HCT116 (cell line): ENCODE data around the gene CHMP2A. TPM values are rescaled to one million over a fixed set of nuclear protein-coding genes. Genes with fewer than 3 reads are reported as not detected.

Source experiments
- ATAC-seq: fragments of 200-7000 bp; cut with Tn5 transposase; 2 replicates; pipeline ENCODE4 v1.9.1; 2020; ENCODE audit warnings: mild to moderate bottlenecking, moderate library complexity
- BruUV-seq: library from RNA; stranded (reverse); fragments of 400-500 nt; replicated peaks from 2 replicates; lab custom pipeline; 2021; lab: Mats Ljungman, UMichigan
- CTCF ChIA-PET: fragments of 300-600 bp; sonication (Branson Sonifier 250); formaldehyde crosslinking; loops from one replicate; lab custom pipeline; 2021; ENCODE audit warnings: antibody characterized with exemption; lab: Charles Lee
- POLR2A ChIA-PET: fragments of 300-600, 350-600 bp; sonication (Branson Sonifier 250); formaldehyde crosslinking; loops from one replicate; lab custom pipeline; 2021; ENCODE audit warnings: antibody characterized with exemption; lab: Charles Lee
- RAD21 ChIA-PET, 2 experiments: fragments of 300-600 bp; sonication (Branson Sonifier 250); formaldehyde crosslinking; loops; one replicate each; lab custom pipeline; 2023; ENCODE audit warnings: low total read pairs in 2 of 2; ENCODE audit not compliant: uncharacterized antibody in 2 of 2, unreplicated experiment in 2 of 2, low non-redundant PET in 1 of 2; lab: Charles Lee
- DNase-seq: peaks from one replicate; pipeline ENCODE4 v3.0.0-alpha.2; 2010; ENCODE audit warnings: low read depth, low spot score
- H2AFZ ChIP-seq: fragments of 200-600 bp; shearing (Covaris generic), sonication (generic); 2 replicates; pipeline ENCODE4 v1.6.1; 2017; ENCODE audit warnings: low read depth, mixed run types, mixed read lengths, antibody characterized with exemption, low read length; ENCODE audit not compliant: poor library complexity, severe bottlenecking
- H3K27ac ChIP-seq: 2 replicates; pipeline ENCODE4 v1.5.1; 2012; ENCODE audit warnings: low read depth, low read length
- H3K27me3 ChIP-seq: fragments of 200-600 bp; sonication (generic); 2 replicates; pipeline ENCODE4 v1.6.1; 2016; ENCODE audit warnings: mixed run types, low read length, mixed read lengths; ENCODE audit not compliant: insufficient read depth
- H3K36me3 ChIP-seq, 2 experiments: fragments of 200-500 bp in 1 of 2; fragments of 200-600 bp in 1 of 2; sonication (Bioruptor generic) in 1 of 2; sonication (generic) in 1 of 2; 2 replicates each; pipeline versions ENCODE4 v1.5.1 to v1.6.1; 2014 to 2016; ENCODE audit warnings: low read length in 2 of 2, inconsistent platforms in 1 of 2, mixed read lengths in 1 of 2, mixed run types in 1 of 2; ENCODE audit not compliant: insufficient read depth in 2 of 2, control insufficient read depth in 1 of 2
- H3K4me1 ChIP-seq, 2 experiments: fragments of 200-600 bp in 1 of 2; sonication (generic) in 1 of 2; 2 replicates each; pipeline versions ENCODE4 v1.5.1 to v1.6.1; 2012 to 2017; ENCODE audit warnings: low read length in 2 of 2, inconsistent platforms in 1 of 2, mild to moderate bottlenecking in 1 of 2, mixed read lengths in 1 of 2, mixed run types in 1 of 2, moderate library complexity in 1 of 2; ENCODE audit not compliant: insufficient read depth in 2 of 2, control insufficient read depth in 1 of 2
- H3K4me2 ChIP-seq: fragments of 200-600 bp; sonication (generic); 2 replicates; pipeline ENCODE4 v1.6.1; 2017; ENCODE audit warnings: mixed run types, low read length, mixed read lengths
- H3K4me3 ChIP-seq, 2 experiments: fragments of 200-600 bp in 1 of 2; sonication (generic) in 1 of 2; replicated peaks in 1 of 2; 2 replicates each; pipeline ENCODE4 v1.5.1; 2011 to 2016; ENCODE audit warnings: low read length in 2 of 2, control low read depth in 1 of 2, low read depth in 1 of 2, mild to moderate bottlenecking in 1 of 2, mixed read lengths in 1 of 2, mixed run types in 1 of 2
- H3K79me2 ChIP-seq: fragments of 200-600 bp; sonication (generic); 2 replicates; pipeline ENCODE4 v1.6.1; 2017; ENCODE audit warnings: mild to moderate bottlenecking, mixed run types, low read length, moderate library complexity, mixed read lengths; ENCODE audit not compliant: insufficient read depth
- H3K9ac ChIP-seq: fragments of 200-600 bp; sonication (generic); 2 replicates; pipeline ENCODE4 v1.6.1; 2016; ENCODE audit warnings: low read length, mixed read lengths
- H3K9me2 ChIP-seq: fragments of 200-600 bp; sonication (generic), shearing (Covaris generic); 2 replicates; pipeline ENCODE4 v1.6.1; 2017; ENCODE audit warnings: mixed run types, mild to moderate bottlenecking, moderate library complexity; ENCODE audit not compliant: insufficient read depth
- H3K9me3 ChIP-seq, 2 experiments: fragments of 200-500 bp in 1 of 2; fragments of 200-600 bp in 1 of 2; sonication (Bioruptor generic) in 1 of 2; sonication (generic) in 1 of 2; 2 replicates each; pipeline ENCODE4 v1.6.1; 2014 to 2017; ENCODE audit warnings: low read length in 2 of 2, mixed read lengths in 2 of 2, inconsistent platforms in 1 of 2, low read depth in 1 of 2, mild to moderate bottlenecking in 1 of 2, mixed run types in 1 of 2, moderate library complexity in 1 of 2; ENCODE audit not compliant: control insufficient read depth in 1 of 2, insufficient read depth in 1 of 2
- H4K20me1 ChIP-seq: fragments of 200-600 bp; sonication (generic), shearing (Covaris generic); 2 replicates; pipeline ENCODE4 v1.6.1; 2017; ENCODE audit warnings: mixed run types, mild to moderate bottlenecking, moderate library complexity; ENCODE audit not compliant: insufficient read depth
- ATF3 ChIP-seq: IDR thresholded peaks from 2 replicates; pipeline ENCODE4 v1.6.1; 2012
- EGR1 ChIP-seq: IDR thresholded peaks from 2 replicates; pipeline ENCODE4 v1.6.1; 2012; ENCODE audit warnings: low read depth
- ELF1 ChIP-seq: IDR thresholded peaks from 2 replicates; pipeline ENCODE4 v1.6.1; 2012; ENCODE audit warnings: low read depth, borderline replicate concordance
- MAX ChIP-seq: IDR thresholded peaks from 2 replicates; pipeline ENCODE4 v1.6.1; 2012
- POLR2A ChIP-seq: IDR thresholded peaks from 2 replicates; pipeline ENCODE4 v1.7.0; 2011; ENCODE audit warnings: borderline replicate concordance; ENCODE audit not compliant: insufficient read depth, insufficient read length; ENCODE audit errors: extremely low read depth
- REST ChIP-seq: IDR thresholded peaks from 2 replicates; pipeline ENCODE4 v1.6.1; 2012; ENCODE audit warnings: low read depth
- SIN3A ChIP-seq: IDR thresholded peaks from 2 replicates; pipeline ENCODE4 v1.6.1; 2012; ENCODE audit warnings: low read depth
- TCF7L2 ChIP-seq: IDR thresholded peaks from 2 replicates; pipeline ENCODE4 v1.7.0; 2011; ENCODE audit warnings: borderline replicate concordance, inconsistent platforms; ENCODE audit not compliant: insufficient read depth, insufficient read length; ENCODE audit errors: extremely low read depth
- ZFX ChIP-seq: fragments of 450-650 bp; IDR thresholded peaks from 2 replicates; pipeline ENCODE4 v1.6.1; 2017
- intact Hi-C: fragments of 100-400 bp; cut with micrococcal nuclease; formaldehyde crosslinking; loops from 2 replicates; pipeline ENCODE4 v1.10.0; 2022
- total RNA-seq: library from RNA; stranded (reverse); gene quantifications from one replicate; pipeline ENCODE4 v1.2.1, GENCODE V29; 2021; ENCODE audit not compliant: unreplicated experiment

The CHMP2A gene
- total RNA-seq, 1 experiment from 2014 or later = 125 TPM

- TF ChIP-seq REST (no peak), ELF1 (no peak; the same call in 1 of the 2 replicates), MAX (no peak; the same call in 1 of the 2 replicates), ZFX (peak; percentile 60; the same call in 1 of the 2 replicates), EGR1 (no peak), TCF7L2 (no peak), SIN3A (peak; percentile 26; the same call in 1 of the 2 replicates), ATF3 (no peak)
- TF ChIP-seq, all 23 proteins: peak for 7
Observed at GRCh38 chr19:58575183-58576041, 20.5 kb upstream of the CHMP2A start (continued).

- Histone ChIP-seq H3K4me3 (peak overlapping the region; percentile 78 to 86), H3K9me3 (no peaks in the 10 kb centered on the region), H3K4me2 (peak overlapping the region; percentile 100), H3K9me2 (no peaks in the 10 kb centered on the region), H2AFZ (no peak overlapping the region), H4K20me1 (no peaks in the 10 kb centered on the region), H3K27ac (peak overlapping the region; percentile 91), H3K79me2 (peaks cover 12% of the 10 kb centered on the region; the same call in 1 of the 2 replicates), H3K4me1 (peaks cover 12 to 28% of the 10 kb centered on the region in 2 experiments), H3K9ac (peak overlapping the region; percentile 82), H3K27me3 (no peaks in the 10 kb centered on the region), H3K36me3 (peaks cover 0 to 14% of the 10 kb centered on the region in 2 experiments; a peak in 1 of 4 replicates)
- POLR2A ChIA-PET = no interaction called here
- RAD21 ChIA-PET = no interaction called here
- DNase-seq = no peak
- BruUV-seq = no TSS peak
- intact Hi-C loops = loop anchor here (1.0 to 2.0 kb wide), 3 partner anchors 14 to 53 kb away; partner anchors contain the start of gene TRIM28
- no peak for ATAC-seq
- CTCF ChIA-PET = no interaction called here
- TF ChIP-seq ZFX = no peak
- TF ChIP-seq POLR2A = peak; percentile 37
- TF ChIP-seq SIN3A = peak; percentile 63
- no peak for TF ChIP-seq EGR1
Observed at GRCh38 chr19:58573658-58574164, 18.8 kb upstream of the CHMP2A start.
